Lower leg skin (tissue), 4 donors: ENCODE measurements around the gene WDFY4. TPM values are rescaled to one million over a fixed set of nuclear protein-coding genes. Genes with fewer than 3 reads are reported as not detected.

Experiments used
- DNase-seq, 2 donors: peaks; one replicate each; pipeline ENCODE4 v3.0.0-alpha.2; 2019; ENCODE audit warnings: low spot score in 2 of 2
- H3K4me3 ChIP-seq: fragments of 200-600 bp; sonication (generic); 2 replicates; pipeline ENCODE4 v1.5.1; 2017; ENCODE audit warnings: mild to moderate bottlenecking, low read depth; ENCODE audit not compliant: poor library complexity, severe bottlenecking
- POLR2A ChIP-seq, 2 donors: fragments of 450-650 bp; IDR thresholded peaks; one replicate each; pipeline ENCODE4 v1.6.1; 2016 to 2017; ENCODE audit warnings: antibody characterized with exemption in 2 of 2, mild to moderate bottlenecking in 1 of 2, moderate library complexity in 1 of 2
- WGBS, 2 donors: methylation state at CpG; one replicate each; pipeline ENCODE4 v1.1.5; 2018; 5-methylcytosine and 5-hydroxymethylcytosine counted together
- intact Hi-C: fragments of 100-400 bp; cut with DNase I; formaldehyde crosslinking; loops from one replicate; pipeline ENCODE4 v1.15.0; 2023; ENCODE audit warnings: low total_unique reads
- total RNA-seq, 4 donors: library from RNA; depleted of rRNA; stranded (reverse); fragments of >200 nt; gene quantifications; one replicate each; pipeline ENCODE4 v1.1.0, GENCODE V29; 2016
- TF ChIP-seq, protein P1 (sequence below), 3 donors: fragments of 450-650 bp; IDR thresholded peaks; one replicate each; pipeline ENCODE4 v1.5.1; 2016; ENCODE audit warnings: antibody characterized with exemption in 3 of 3, mild to moderate bottlenecking in 3 of 3, moderate library complexity in 2 of 3

Gene WDFY4
- total RNA-seq, 4 donors from 2014 or later, result 0.91 to 4.2 (median 1.1) TPM

DNA sequence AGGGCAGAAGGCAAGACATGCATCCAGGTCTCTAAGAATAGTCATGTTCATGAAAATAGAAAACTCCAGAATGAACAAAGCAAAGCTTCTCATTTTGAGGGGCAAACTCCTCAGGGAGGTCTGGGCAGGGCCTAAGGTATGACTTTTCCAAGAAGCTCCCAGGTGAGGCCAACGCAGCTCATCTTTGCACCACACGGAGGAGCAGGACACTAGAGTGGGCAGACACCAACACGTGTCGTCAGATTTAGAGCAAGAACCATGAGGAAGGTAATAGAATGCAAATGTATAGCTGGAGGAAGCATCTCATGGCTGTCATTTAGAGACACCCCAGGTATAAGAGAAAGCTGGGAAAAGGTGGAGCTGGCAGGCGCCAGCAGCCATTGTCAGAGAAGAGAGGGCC, 95.7 kb downstream of the WDFY4 start:
- WGBS, 2 donors, result 92 to 96% methylated on average over 5 of the region's 5 CpGs
- intact Hi-C loops, result no loop called here
- peak in 1 of 2 donors; percentile 43 for DNase-seq
- TF ChIP-seq, protein P1, sequence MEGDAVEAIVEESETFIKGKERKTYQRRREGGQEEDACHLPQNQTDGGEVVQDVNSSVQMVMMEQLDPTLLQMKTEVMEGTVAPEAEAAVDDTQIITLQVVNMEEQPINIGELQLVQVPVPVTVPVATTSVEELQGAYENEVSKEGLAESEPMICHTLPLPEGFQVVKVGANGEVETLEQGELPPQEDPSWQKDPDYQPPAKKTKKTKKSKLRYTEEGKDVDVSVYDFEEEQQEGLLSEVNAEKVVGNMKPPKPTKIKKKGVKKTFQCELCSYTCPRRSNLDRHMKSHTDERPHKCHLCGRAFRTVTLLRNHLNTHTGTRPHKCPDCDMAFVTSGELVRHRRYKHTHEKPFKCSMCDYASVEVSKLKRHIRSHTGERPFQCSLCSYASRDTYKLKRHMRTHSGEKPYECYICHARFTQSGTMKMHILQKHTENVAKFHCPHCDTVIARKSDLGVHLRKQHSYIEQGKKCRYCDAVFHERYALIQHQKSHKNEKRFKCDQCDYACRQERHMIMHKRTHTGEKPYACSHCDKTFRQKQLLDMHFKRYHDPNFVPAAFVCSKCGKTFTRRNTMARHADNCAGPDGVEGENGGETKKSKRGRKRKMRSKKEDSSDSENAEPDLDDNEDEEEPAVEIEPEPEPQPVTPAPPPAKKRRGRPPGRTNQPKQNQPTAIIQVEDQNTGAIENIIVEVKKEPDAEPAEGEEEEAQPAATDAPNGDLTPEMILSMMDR (IDR thresholded peaks at IDR 0.05), result no peak
- TF ChIP-seq POLR2A (IDR thresholded peaks at IDR 0.05), result no peak
- H3K4me3 ChIP-seq, result no peak overlapping the region

- WGBS, 2 donors, result 70 to 80% methylated on average over 2 of the region's 2 CpGs
- peak in 1 of 2 donors; percentile 23 for DNase-seq
- H3K4me3 ChIP-seq, result no peak overlapping the region
- intact Hi-C loops, result no loop called here
- TF ChIP-seq, protein P1 (IDR thresholded peaks at IDR 0.05), result no peak
- no peak for TF ChIP-seq POLR2A (IDR thresholded peaks at IDR 0.05)
These were observed 97.7 kb downstream of the WDFY4 start for GRCh38 chr10:48782386-48782785.

- H3K4me3 ChIP-seq, result no peak overlapping the region
- TF ChIP-seq, protein P1 (IDR thresholded peaks at IDR 0.05), result no peak
- no peak for TF ChIP-seq POLR2A (IDR thresholded peaks at IDR 0.05)
- no peak for DNase-seq
- intact Hi-C loops, result no loop called here
- whole genome bisulfite sequencing, 2 donors, result 41 to 51% methylated on average over 2 of the region's 2 CpGs
These were observed 99.4 kb downstream of the WDFY4 start for GRCh38 chr10:48784031-48784430.

- 67 to 71% methylated on average over 2 of the region's 2 CpGs for WGBS, 2 donors
- TF ChIP-seq, protein P1 (IDR thresholded peaks at IDR 0.05), result no peak
- no peak for TF ChIP-seq POLR2A (IDR thresholded peaks at IDR 0.05)
- H3K4me3 ChIP-seq, result no peak overlapping the region
- intact Hi-C loops, result no loop called here
- no peak for DNase-seq
These were observed 101.1 kb downstream of the WDFY4 start for GRCh38 chr10:48785796-48786195.

GRCh38 chr10:48786606-48787282, 102.1 kb downstream of the WDFY4 start:
- DNase-seq, result no peak
- intact Hi-C loops, result no loop called here
- WGBS, 2 donors, result 68% methylated on average over 4 of the region's 4 CpGs
- TF ChIP-seq POLR2A (IDR thresholded peaks at IDR 0.05), result no peak
- TF ChIP-seq, protein P1 (IDR thresholded peaks at IDR 0.05), result no peak
- H3K4me3 ChIP-seq, result no peak overlapping the region

GRCh38 chr10:48788554-48788953, 103.9 kb downstream of the WDFY4 start:
- intact Hi-C loops, result no loop called here
- no peak for DNase-seq

More at GRCh38 chr10:48788554-48788953, 103.9 kb downstream of the WDFY4 start:
- no peak overlapping the region for H3K4me3 ChIP-seq
- WGBS, 2 donors, result 79 to 81% methylated on average over 5 of the region's 5 CpGs
- TF ChIP-seq, protein P1 (IDR thresholded peaks at IDR 0.05), result no peak
- no peak for TF ChIP-seq POLR2A (IDR thresholded peaks at IDR 0.05)
